Measurements from ENCODE around the gene TMEM72.

GRCh38 chr10:44922021-44922420, 10.9 kb downstream of the TMEM72 start:
- TF ChIP-seq, protein P1, sequence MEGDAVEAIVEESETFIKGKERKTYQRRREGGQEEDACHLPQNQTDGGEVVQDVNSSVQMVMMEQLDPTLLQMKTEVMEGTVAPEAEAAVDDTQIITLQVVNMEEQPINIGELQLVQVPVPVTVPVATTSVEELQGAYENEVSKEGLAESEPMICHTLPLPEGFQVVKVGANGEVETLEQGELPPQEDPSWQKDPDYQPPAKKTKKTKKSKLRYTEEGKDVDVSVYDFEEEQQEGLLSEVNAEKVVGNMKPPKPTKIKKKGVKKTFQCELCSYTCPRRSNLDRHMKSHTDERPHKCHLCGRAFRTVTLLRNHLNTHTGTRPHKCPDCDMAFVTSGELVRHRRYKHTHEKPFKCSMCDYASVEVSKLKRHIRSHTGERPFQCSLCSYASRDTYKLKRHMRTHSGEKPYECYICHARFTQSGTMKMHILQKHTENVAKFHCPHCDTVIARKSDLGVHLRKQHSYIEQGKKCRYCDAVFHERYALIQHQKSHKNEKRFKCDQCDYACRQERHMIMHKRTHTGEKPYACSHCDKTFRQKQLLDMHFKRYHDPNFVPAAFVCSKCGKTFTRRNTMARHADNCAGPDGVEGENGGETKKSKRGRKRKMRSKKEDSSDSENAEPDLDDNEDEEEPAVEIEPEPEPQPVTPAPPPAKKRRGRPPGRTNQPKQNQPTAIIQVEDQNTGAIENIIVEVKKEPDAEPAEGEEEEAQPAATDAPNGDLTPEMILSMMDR (IDR thresholded peaks at IDR 0.05): no peak
- TF ChIP-seq POLR2A (IDR thresholded peaks at IDR 0.05): no peak
- no peak for TF ChIP-seq POLR2AphosphoS5 (IDR thresholded peaks at IDR 0.05; ENCODE audit: insufficient read depth in 1 of 2, low read depth in 1 of 2)

All from vagina (tissue), 2 donors.